Spleen (tissue), 11 donors: Measurements from ENCODE around the gene MBNL1. TPM values are rescaled to one million over a fixed set of nuclear protein-coding genes. Genes with fewer than 3 reads are reported as not detected.

Experiments
- DNase-seq: peaks from one replicate; pipeline ENCODE4 v3.0.0-alpha.2; 2020
- H3K27ac ChIP-seq, 8 donors: fragments of 200-600 bp; sonication (generic) in 7 of 8; 1 replicate in 4 of 8; 2 replicates in 4 of 8; pipeline versions ENCODE4 v1.5.0 to v1.8.0; 2016 to 2021; ENCODE audit warnings: inconsistent platforms in 4 of 8, mild to moderate bottlenecking in 4 of 8, moderate library complexity in 1 of 8
- H3K27me3 ChIP-seq, 7 donors: fragments of 200-600 bp; sonication (generic) in 6 of 7; replicated peaks in 1 of 7; 1 replicate in 4 of 7; 2 replicates in 3 of 7; pipeline versions ENCODE4 v1.5.0 to v1.8.0; 2016 to 2021; ENCODE audit warnings: inconsistent platforms in 3 of 7, mild to moderate bottlenecking in 1 of 7
- H3K36me3 ChIP-seq, 6 donors: fragments of 200-600 bp; sonication (generic) in 5 of 6; 1 replicate in 4 of 6; 2 replicates in 2 of 6; pipeline versions ENCODE4 v1.5.0 to v1.8.0; 2016 to 2021; ENCODE audit warnings: inconsistent platforms in 2 of 6
- H3K4me1 ChIP-seq, 6 donors: fragments of 200-600 bp; sonication (generic) in 5 of 6; 1 replicate in 3 of 6; 2 replicates in 3 of 6; pipeline versions ENCODE4 v1.5.0 to v1.8.0; 2016 to 2021; ENCODE audit warnings: inconsistent platforms in 3 of 6
- H3K4me3 ChIP-seq, 8 donors: fragments of 200-600 bp; sonication (generic) in 7 of 8; 1 replicate in 4 of 8; 2 replicates in 4 of 8; pipeline versions ENCODE4 v1.5.0 to v1.8.0; 2016 to 2021; ENCODE audit warnings: inconsistent platforms in 4 of 8, mild to moderate bottlenecking in 4 of 8, moderate library complexity in 2 of 8
- H3K9me3 ChIP-seq, 8 donors: fragments of 200-600 bp; sonication (generic) in 7 of 8; 1 replicate in 4 of 8; 2 replicates in 4 of 8; pipeline versions ENCODE4 v1.5.0 to v1.8.0; 2016 to 2021; ENCODE audit warnings: inconsistent platforms in 4 of 8
- CTCF ChIP-seq, 11 experiments: fragments of 200-600 bp in 7 of 11; fragments of 450-650 bp in 4 of 11; sonication (generic) in 4 of 11; IDR thresholded peaks in 8 of 11; conservative IDR thresholded peaks in 3 of 11; 1 replicate in 7 of 11; 2 replicates in 4 of 11; pipeline versions ENCODE4 v1.4.0 to v1.8.0; 2016 to 2021; ENCODE audit warnings: antibody characterized with exemption in 11 of 11, inconsistent platforms in 4 of 11, mild to moderate bottlenecking in 1 of 11
- POLR2A ChIP-seq, 3 donors: fragments of 450-650 bp; IDR thresholded peaks; one replicate each; pipeline ENCODE4 v1.5.1; 2017; ENCODE audit warnings: antibody characterized with exemption in 3 of 3, mild to moderate bottlenecking in 1 of 3
- POLR2AphosphoS5 ChIP-seq, 3 donors: sonication (generic); formaldehyde crosslinking; IDR thresholded peaks; one replicate each; pipeline ENCODE4 v1.5.1; 2017; ENCODE audit warnings: antibody characterized with exemption in 3 of 3
- WGBS, 5 donors: extraction: QIAGEN DNeasy Blood & Tissue Kit in 3 of 5; methylation state at CpG; one replicate each; pipeline versions ENCODE4 v1.1.5 to v1.1.7; 2013 to 2018; 5-methylcytosine and 5-hydroxymethylcytosine counted together
- intact Hi-C: fragments of 100-400 bp; cut with DNase I; formaldehyde crosslinking; loops from one replicate; pipeline ENCODE4 v1.15.0; 2023; ENCODE audit warnings: low total_unique reads
- polyA plus RNA-seq, 3 donors: library from polyadenylated mRNA; stranded (reverse); fragments of 200-250 nt; gene quantifications; one replicate each; pipeline ENCODE4 v1.2.1, GENCODE V29; 2013
- total RNA-seq, 7 donors: library from RNA; depleted of rRNA in 3 of 7; stranded (reverse); fragments of >200 nt in 3 of 7; fragmentation: NEBNext Ultra II Directional in 4 of 7; extraction: Animal tissue kit (Norgen Biotek cat#: 25700) in 4 of 7; gene quantifications; one replicate each; pipeline versions ENCODE4 v1.1.0 to v1.2.1, GENCODE V29; 2016 to 2021
- donor health status: healthy with polysubstance abuse.
- donor health status: DM: no; HTN: no; CAD: no; lungs with moderate emphysema.
- donor health status: DM: no; HTN: no; CAD: no.
- donor health status: Bipolar disorder and iron deficiency.
- donor health status: healthy.
- donor health status: DM: no; HTN: no; CAD: no.
- donor health status: DM: yes; HTN: yes; CAD: no.

Gene MBNL1
- total and polyA plus RNA-seq, 10 donors: 64.7 to 491 (median 296) TPM

GRCh38 chr3:152279479-152279878 lies 10.8 kb downstream of the MBNL1 start:
- Histone ChIP-seq H3K27me3 (no peaks in the 10 kb centered on the region), H3K27ac (peak overlapping the region in 5 of 8 donors; percentile 14 to 67 (median 53)), H3K4me3 (peak overlapping the region in 2 of 8 donors; percentile 4 to 44), H3K36me3 (no peaks in the 10 kb centered on the region), H3K4me1 (peaks cover 71 to 100% (median 100%) of the 10 kb centered on the region in 6 donors), H3K9me3 (no peaks in the 10 kb centered on the region)
- TF ChIP-seq CTCF (IDR thresholded peaks at IDR 0.05 in 8 of 11, conservative IDR thresholded peaks at IDR 0.05 in 3 of 11): no peak
- TF ChIP-seq POLR2AphosphoS5 (IDR thresholded peaks at IDR 0.05): no peak
- TF ChIP-seq POLR2A (IDR thresholded peaks at IDR 0.05): no peak
- intact Hi-C loops: no loop called here
- DNase-seq: no peak
- WGBS, 5 donors: 62 to 71% (median 69%) methylated on average over 3 of the region's 3 CpGs

DNA sequence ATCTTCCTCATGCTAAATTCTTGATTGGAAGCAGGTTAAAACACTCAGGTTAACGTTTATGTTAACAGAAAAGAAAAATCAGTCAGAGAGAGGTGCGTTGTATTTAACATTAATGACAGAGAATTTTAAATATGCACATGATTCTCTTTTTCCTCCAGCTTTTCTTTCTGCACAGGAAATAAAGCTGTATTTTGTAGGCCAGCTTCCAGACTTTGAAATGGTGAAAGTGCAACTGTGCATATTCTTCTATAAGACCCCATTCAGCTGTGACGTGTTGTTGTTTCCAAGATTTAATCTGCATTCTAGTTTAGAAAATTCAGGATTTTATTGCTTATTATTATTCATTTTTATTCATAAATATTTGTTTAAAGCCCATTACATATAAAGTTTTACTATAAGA lies 11.8 kb downstream of the MBNL1 start:
- DNase-seq: no peak
- intact Hi-C loops: no loop called here
- peak overlapping the region in 2 of 8 donors; percentile 4 to 44 for H3K4me3 ChIP-seq
- H3K4me1 ChIP-seq: peaks cover 72 to 100% (median 100%) of the 10 kb centered on the region in 6 donors
- H3K27me3 ChIP-seq: no peaks in the 10 kb centered on the region
- H3K36me3 ChIP-seq: no peaks in the 10 kb centered on the region
- 26 to 40% (median 39%) methylated on average over 3 of the region's 3 CpGs for WGBS, 5 donors
- H3K27ac ChIP-seq: peak overlapping the region in 4 of 8 donors; percentile 14 to 67 (median 54)
- TF ChIP-seq CTCF (IDR thresholded peaks at IDR 0.05 in 8 of 11, conservative IDR thresholded peaks at IDR 0.05 in 3 of 11) (no peak), POLR2A (IDR thresholded peaks at IDR 0.05) (no peak), POLR2AphosphoS5 (IDR thresholded peaks at IDR 0.05) (no peak)
- H3K9me3 ChIP-seq: no peaks in the 10 kb centered on the region

GRCh38 chr3:152281133-152281713 lies 12.5 kb downstream of the MBNL1 start:
- intact Hi-C loops: no loop called here

More at GRCh38 chr3:152281133-152281713, 12.5 kb downstream of the MBNL1 start:
- WGBS, 5 donors: 43 to 68% (median 55%) methylated on average over 2 of the region's 2 CpGs
- TF ChIP-seq POLR2AphosphoS5 (IDR thresholded peaks at IDR 0.05) (no peak), POLR2A (IDR thresholded peaks at IDR 0.05) (no peak), CTCF (IDR thresholded peaks at IDR 0.05 in 8 of 11, conservative IDR thresholded peaks at IDR 0.05 in 3 of 11) (no peak)
- Histone ChIP-seq H3K27ac (peak overlapping the region in 6 of 8 donors; percentile 3 to 67 (median 24)), H3K36me3 (no peaks in the 10 kb centered on the region), H3K9me3 (no peaks in the 10 kb centered on the region), H3K4me3 (peak overlapping the region in 1 of 8 donors; percentile 14), H3K4me1 (peaks cover 71 to 99% (median 98%) of the 10 kb centered on the region in 6 donors), H3K27me3 (no peaks in the 10 kb centered on the region)
- DNase-seq: no peak
